Measurements from ENCODE around the gene SAFB.

Gene SAFB

GRCh38 chr19:5684694-5685430 is 62.0 kb downstream of the SAFB start:
- no peak overlapping the region for H3K27ac ChIP-seq
- TF ChIP-seq CTCF (IDR thresholded peaks at IDR 0.05): no peak
- TF ChIP-seq ZFX (IDR thresholded peaks at IDR 0.05; ENCODE audit: borderline replicate concordance): no peak

- TF ChIP-seq ZFX (IDR thresholded peaks at IDR 0.05; ENCODE audit: borderline replicate concordance) (no peak), CTCF (IDR thresholded peaks at IDR 0.05) (no peak)
- H3K27ac ChIP-seq: peak overlapping the region; percentile 71
Observed at GRCh38 chr19:5686326-5686646, 63.4 kb downstream of the SAFB start.

GRCh38 chr19:5686647-5687359 is 63.9 kb downstream of the SAFB start:
- H3K27ac ChIP-seq: peak overlapping the region; percentile 71
- peak; percentile 98 for TF ChIP-seq CTCF (IDR thresholded peaks at IDR 0.05)
- TF ChIP-seq ZFX (IDR thresholded peaks at IDR 0.05; ENCODE audit: borderline replicate concordance): no peak

GRCh38 chr19:5687360-5688198 is 64.7 kb downstream of the SAFB start:
- TF ChIP-seq ZFX (IDR thresholded peaks at IDR 0.05; ENCODE audit: borderline replicate concordance) (no peak), CTCF (IDR thresholded peaks at IDR 0.05) (peak; percentile 73)
- peak overlapping the region; percentile 71 for H3K27ac ChIP-seq

GRCh38 chr19:5688262-5688881 is 65.5 kb downstream of the SAFB start:
- H3K27ac ChIP-seq: peak overlapping the region; percentile 92

- H3K27ac ChIP-seq: peak within 1 kb of the TSS; percentile 92
- TF ChIP-seq CTCF (IDR thresholded peaks at IDR 0.05): peak; percentile 95
- TF ChIP-seq ZFX (IDR thresholded peaks at IDR 0.05; ENCODE audit: borderline replicate concordance): no peak
Observed at GRCh38 chr19:5690125-5690954, 67.5 kb downstream of the SAFB start, which contains the start of gene RPL36. RPL36 (plus strand) TSS chr19:5690295; CDS start chr19:5690508, 213 bp downstream.
